PC-3 (cell line): ENCODE data around the gene JUNB. TPM values are rescaled to one million over a fixed set of nuclear protein-coding genes. Genes with fewer than 3 reads are reported as not detected.
A peak's percentile ranks its signal among the peaks of the same experiment; 100 is the strongest.

Experiments
- ATAC-seq: fragments of 200-7000 bp; cut with Tn5 transposase; 2 replicates; pipeline ENCODE4 v1.9.1; 2020; ENCODE audit warnings: mild to moderate bottlenecking, moderate library complexity
- BruUV-seq: library from RNA; stranded (reverse); fragments of 400-500 nt; replicated peaks from 2 replicates; lab custom pipeline; 2021; lab: Mats Ljungman, UMichigan
- CTCF ChIA-PET: fragments of 300-600 bp; sonication (Branson Sonifier 250); formaldehyde crosslinking; loops from one replicate; lab custom pipeline; 2022; ENCODE audit warnings: antibody characterized with exemption; lab: Charles Lee
- POLR2A ChIA-PET: fragments of 300-600 bp; sonication (Branson Sonifier 250); formaldehyde crosslinking; loops from one replicate; lab custom pipeline; 2022; ENCODE audit warnings: antibody characterized with exemption; ENCODE audit not compliant: unreplicated experiment; lab: Charles Lee
- DNase-seq: peaks from one replicate; pipeline ENCODE4 v3.0.0-alpha.2; 2015
- H2AFZ ChIP-seq: fragments of 300-600 bp; sonication (generic); 2 replicates; pipeline ENCODE4 v1.6.0; 2016; ENCODE audit warnings: antibody characterized with exemption, low read length
- H3F3A ChIP-seq: fragments of 300-600 bp; sonication (generic); one replicate; pipeline ENCODE4 v1.6.0; 2017; ENCODE audit warnings: antibody characterized with exemption, low read length, control low read depth, mild to moderate bottlenecking; ENCODE audit not compliant: unreplicated experiment
- H3K27ac ChIP-seq: fragments of 300-600 bp; sonication (generic); 2 replicates; pipeline ENCODE4 v1.5.1; 2016; ENCODE audit warnings: mild to moderate bottlenecking, low read length
- H3K27me3 ChIP-seq: fragments of 300-600 bp; sonication (generic); 2 replicates; pipeline ENCODE4 v1.6.1; 2016; ENCODE audit warnings: low read length, mixed read lengths
- H3K36me3 ChIP-seq: fragments of 300-600 bp; sonication (generic); 2 replicates; pipeline ENCODE4 v1.6.1; 2016; ENCODE audit warnings: low read depth, mixed run types, low read length, mixed read lengths
- H3K4me1 ChIP-seq: fragments of 300-600 bp; sonication (generic); 2 replicates; pipeline ENCODE4 v1.5.1; 2016; ENCODE audit warnings: low read length; ENCODE audit not compliant: insufficient read depth
- H3K4me2 ChIP-seq: fragments of 300-600 bp; sonication (generic); 2 replicates; pipeline ENCODE4 v1.6.0; 2016; ENCODE audit warnings: low read length
- H3K4me3 ChIP-seq: fragments of 300-600 bp; sonication (generic); 2 replicates; pipeline ENCODE4 v1.5.1; 2016; ENCODE audit warnings: mild to moderate bottlenecking, low read length, mixed read lengths
- H3K79me2 ChIP-seq: fragments of 300-600 bp; sonication (generic); 2 replicates; pipeline ENCODE4 v1.6.1; 2017; ENCODE audit warnings: low read length, mixed read lengths
- H3K9ac ChIP-seq: fragments of 300-600 bp; sonication (generic); 2 replicates; pipeline ENCODE4 v1.6.0; 2016; ENCODE audit warnings: mild to moderate bottlenecking, low read length
- H3K9me2 ChIP-seq: fragments of 300-600 bp; sonication (generic); replicated peaks from 2 replicates; pipeline ENCODE4 v1.6.1; 2016; ENCODE audit warnings: mixed run types, low read length, mixed read lengths
- H3K9me3 ChIP-seq: fragments of 300-600 bp; sonication (generic); 2 replicates; pipeline ENCODE4 v1.6.1; 2016; ENCODE audit warnings: low read length, mixed read lengths
- H4K20me1 ChIP-seq: fragments of 300-600 bp; sonication (generic); 2 replicates; pipeline ENCODE4 v1.6.1; 2016; ENCODE audit warnings: low read length, mixed read lengths
- EZH2 ChIP-seq: fragments of 300-600 bp; sonication (generic); IDR thresholded peaks from one replicate; pipeline ENCODE4 v1.6.1; 2017; ENCODE audit warnings: antibody characterized with exemption, mild to moderate bottlenecking, low read length; ENCODE audit not compliant: unreplicated experiment
- EZH2phosphoT487 ChIP-seq: fragments of 300-600 bp; sonication (generic); IDR thresholded peaks from 2 replicates; pipeline ENCODE4 v1.6.1; 2018; ENCODE audit warnings: mild to moderate bottlenecking, antibody characterized with exemption, low read length, borderline replicate concordance
- intact Hi-C: fragments of 100-400 bp; cut with micrococcal nuclease; formaldehyde crosslinking; loops from 2 replicates; pipeline ENCODE4 v1.9.0; 2023
- total RNA-seq: library from RNA; depleted of rRNA; stranded (reverse); fragments of >200 nt; gene quantifications from 2 replicates; pipeline ENCODE4 v1.2.3, GENCODE V29; 2014
- TF ChIP-seq, protein P1 (sequence below): fragments of 300-600 bp; sonication (generic); conservative IDR thresholded peaks from 2 replicates; pipeline ENCODE4 v1.5.1; 2017; ENCODE audit warnings: antibody characterized with exemption, low read depth, mild to moderate bottlenecking, low read length

JUNB gene
- total RNA-seq, 1 experiment from 2014 or later = 343 TPM

DNA sequence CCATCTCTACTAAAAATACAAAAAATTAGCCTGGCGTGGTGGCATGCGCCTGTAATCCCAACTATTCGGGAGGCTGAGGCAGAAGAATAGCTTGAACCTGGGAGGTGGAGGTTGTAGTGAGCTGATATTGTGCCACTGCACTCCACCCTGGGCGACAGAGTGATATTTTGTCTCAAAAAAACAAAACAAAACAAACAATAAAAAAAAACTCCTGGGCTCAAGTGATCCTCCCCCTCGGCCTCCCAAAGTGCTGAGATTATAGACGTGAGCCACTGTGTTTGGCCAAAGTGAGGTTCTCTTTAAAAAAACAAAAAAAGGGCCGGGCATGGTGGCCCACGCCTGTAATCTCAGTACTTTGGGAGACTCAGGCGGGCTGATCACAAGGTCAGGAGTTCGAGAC lies 3.8 kb upstream of the JUNB start:
- Histone ChIP-seq H3K9me2 (no peaks in the 10 kb centered on the region), H2AFZ (no peak overlapping the region), H3K4me2 (no peak overlapping the region), H3K79me2 (peaks cover 12% of the 10 kb centered on the region), H3K4me1 (peaks cover 73% of the 10 kb centered on the region), H4K20me1 (peaks cover 10% of the 10 kb centered on the region), H3K9me3 (no peaks in the 10 kb centered on the region), H3K4me3 (no peak overlapping the region), H3K36me3 (no peaks in the 10 kb centered on the region), H3K9ac (no peak overlapping the region), H3F3A (peaks cover 9% of the 10 kb centered on the region), H3K27ac (no peak overlapping the region), H3K27me3 (no peaks in the 10 kb centered on the region)
- ATAC-seq (no peak), DNase-seq (no peak)
- intact Hi-C loops = no loop called here
- ChIA-PET POLR2A (no interaction called here), CTCF (interaction anchor here (0.6 kb wide), 1 partner anchor 122 kb away, joined by 3 read pairs; no protein-coding TSS in a partner anchor)
- BruUV-seq = no TSS peak
- TF ChIP-seq, protein P1, sequence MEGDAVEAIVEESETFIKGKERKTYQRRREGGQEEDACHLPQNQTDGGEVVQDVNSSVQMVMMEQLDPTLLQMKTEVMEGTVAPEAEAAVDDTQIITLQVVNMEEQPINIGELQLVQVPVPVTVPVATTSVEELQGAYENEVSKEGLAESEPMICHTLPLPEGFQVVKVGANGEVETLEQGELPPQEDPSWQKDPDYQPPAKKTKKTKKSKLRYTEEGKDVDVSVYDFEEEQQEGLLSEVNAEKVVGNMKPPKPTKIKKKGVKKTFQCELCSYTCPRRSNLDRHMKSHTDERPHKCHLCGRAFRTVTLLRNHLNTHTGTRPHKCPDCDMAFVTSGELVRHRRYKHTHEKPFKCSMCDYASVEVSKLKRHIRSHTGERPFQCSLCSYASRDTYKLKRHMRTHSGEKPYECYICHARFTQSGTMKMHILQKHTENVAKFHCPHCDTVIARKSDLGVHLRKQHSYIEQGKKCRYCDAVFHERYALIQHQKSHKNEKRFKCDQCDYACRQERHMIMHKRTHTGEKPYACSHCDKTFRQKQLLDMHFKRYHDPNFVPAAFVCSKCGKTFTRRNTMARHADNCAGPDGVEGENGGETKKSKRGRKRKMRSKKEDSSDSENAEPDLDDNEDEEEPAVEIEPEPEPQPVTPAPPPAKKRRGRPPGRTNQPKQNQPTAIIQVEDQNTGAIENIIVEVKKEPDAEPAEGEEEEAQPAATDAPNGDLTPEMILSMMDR = no peak
- TF ChIP-seq EZH2phosphoT487 (no peak), EZH2 (no peak)

DNA sequence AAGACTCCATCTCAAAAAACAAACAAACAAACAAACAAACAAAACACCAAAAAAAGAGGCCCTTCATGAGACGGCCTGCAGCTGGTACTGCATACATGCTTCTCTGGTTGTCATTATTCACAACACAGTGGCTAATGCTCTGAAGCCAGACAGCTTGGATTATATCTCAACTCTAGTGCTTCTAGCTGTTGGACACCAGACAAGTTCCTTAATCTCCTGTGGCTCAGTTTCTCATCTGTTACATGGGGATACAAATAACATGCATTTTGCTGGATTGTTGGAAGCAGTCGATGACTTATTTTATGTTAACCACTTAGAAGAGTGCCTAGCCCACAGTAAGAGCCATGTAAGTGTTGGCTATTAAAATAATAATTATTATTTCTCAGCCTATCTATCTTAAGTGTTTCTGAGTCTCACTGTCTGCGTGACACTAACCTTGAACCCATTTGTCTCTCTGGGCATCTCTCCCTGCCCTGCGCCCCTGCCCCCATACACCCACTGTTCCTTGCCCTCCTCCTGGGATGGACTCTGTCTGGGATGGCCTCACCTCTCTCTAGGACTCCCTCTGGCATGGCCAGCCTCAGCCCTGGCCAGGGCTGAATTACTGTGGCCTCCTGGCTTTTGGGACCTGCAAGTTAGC lies 3.1 kb upstream of the JUNB start:
- Histone ChIP-seq H3K9ac (no peak overlapping the region), H2AFZ (no peak overlapping the region), H3K27ac (peak overlapping the region; percentile 69), H3K9me3 (no peaks in the 10 kb centered on the region), H3K27me3 (no peaks in the 10 kb centered on the region), H3K36me3 (no peaks in the 10 kb centered on the region), H3K4me3 (peak overlapping the region; percentile 90; the same call in 1 of the 2 replicates), H4K20me1 (peaks cover 16% of the 10 kb centered on the region), H3K9me2 (no peaks in the 10 kb centered on the region), H3K4me1 (peaks cover 66% of the 10 kb centered on the region), H3K4me2 (peak overlapping the region; percentile 92), H3K79me2 (peaks cover 19% of the 10 kb centered on the region), H3F3A (peaks cover 15% of the 10 kb centered on the region)
- TF ChIP-seq EZH2 (no peak), EZH2phosphoT487 (no peak)
- TF ChIP-seq, protein P1 = no peak
- no peak for DNase-seq
- no TSS peak for BruUV-seq
- ChIA-PET POLR2A (no interaction called here), CTCF (no interaction called here)
- intact Hi-C loops = no loop called here
- no peak for ATAC-seq

DNA sequence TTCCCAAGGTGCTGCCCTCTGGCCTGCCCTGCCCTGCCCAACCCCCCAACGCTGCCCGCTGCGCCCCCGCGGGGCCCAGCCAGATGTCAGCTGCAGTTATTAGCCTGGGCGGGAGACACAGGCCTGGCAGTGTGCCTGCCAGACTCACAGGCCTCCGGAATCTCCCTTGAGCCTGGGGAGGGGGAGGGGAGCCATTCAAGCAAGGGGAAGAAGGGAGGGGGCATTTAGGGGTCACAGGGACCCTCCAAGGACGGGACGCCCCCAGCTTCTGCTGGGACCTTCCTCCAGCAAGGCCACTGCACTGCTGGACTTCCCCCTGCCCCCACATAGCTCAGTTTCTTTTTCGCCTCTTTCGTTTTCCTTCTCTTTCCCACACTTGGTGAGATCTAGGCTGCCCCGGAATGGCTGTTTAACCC lies 2.6 kb upstream of the JUNB start:
- peak overlapping the region; percentile 52 for H3K9ac ChIP-seq
- H3K27ac ChIP-seq = peak overlapping the region; percentile 69
- no peak for TF ChIP-seq EZH2phosphoT487
- TF ChIP-seq, protein P1 = 0 out of 2 replicates have a peak, but pooled peaks have one; percentile 17
- TF ChIP-seq EZH2 = no peak
- 0 out of 2 replicates have a peak overlapping the region, but pooled peaks have one; percentile 10 for H2AFZ ChIP-seq
- no peaks in the 10 kb centered on the region for H3K9me2 ChIP-seq
- peaks cover 16% of the 10 kb centered on the region for H4K20me1 ChIP-seq
- ChIA-PET CTCF (interaction anchor here (0.7 kb wide), 1 partner anchor 10 kb away, joined by 4 read pairs; no protein-coding TSS in a partner anchor), POLR2A (no interaction called here)
- H3K27me3 ChIP-seq = no peaks in the 10 kb centered on the region
- peak overlapping the region; percentile 92 for H3K4me2 ChIP-seq
- DNase-seq (peak; percentile 63), ATAC-seq (no peak)
- no peaks in the 10 kb centered on the region for H3K9me3 ChIP-seq
- no peaks in the 10 kb centered on the region for H3K36me3 ChIP-seq
- H3K79me2 ChIP-seq = peaks cover 21% of the 10 kb centered on the region
- intact Hi-C loops = no loop called here
- peaks cover 12% of the 10 kb centered on the region for H3F3A ChIP-seq
- peak overlapping the region; percentile 90; the same call in 1 of the 2 replicates for H3K4me3 ChIP-seq
- BruUV-seq = TSS peak; percentile 27
- H3K4me1 ChIP-seq = peaks cover 61% of the 10 kb centered on the region
